Right lobe of liver (tissue), 6 donors: ENCODE data around the gene GGTLC3. TPM values are rescaled to one million over a fixed set of nuclear protein-coding genes. Genes with fewer than 3 reads are reported as not detected.
"Not testable (repeated sequence)": the region's sequence is repeated elsewhere in the genome, so short reads cannot be mapped to it uniquely, and the experiment has no call there.

Source experiments
- ATAC-seq, 4 donors: fragments of 200-7000 bp; cut with Tn5 transposase; one replicate each; pipeline ENCODE4 v1.9.1; 2020; ENCODE audit warnings: mild to moderate bottlenecking in 4 of 4, moderate library complexity in 4 of 4
- DNase-seq, 3 donors: peaks; one replicate each; pipeline ENCODE4 v3.0.0-alpha.2; 2020
- H3K27ac ChIP-seq, 3 donors: fragments of 200-600 bp; one replicate each; pipeline ENCODE4 v1.8.0; 2022
- H3K27me3 ChIP-seq, 2 donors: fragments of 200-600 bp; one replicate each; pipeline ENCODE4 v1.8.0; 2022
- H3K36me3 ChIP-seq, 4 donors: fragments of 200-600 bp; sonication (generic) in 1 of 4; one replicate each; pipeline versions ENCODE4 v1.5.1 to v1.8.0; 2017 to 2022; ENCODE audit warnings: control low read depth in 1 of 4
- H3K4me1 ChIP-seq, 4 donors: fragments of 200-600 bp; sonication (generic) in 1 of 4; one replicate each; pipeline versions ENCODE4 v1.5.1 to v1.8.0; 2017 to 2022; ENCODE audit warnings: control low read depth in 1 of 4
- H3K4me3 ChIP-seq, 3 donors: fragments of 200-600 bp; one replicate each; pipeline ENCODE4 v1.8.0; 2022
- H3K9me3 ChIP-seq, 4 donors: fragments of 200-600 bp; sonication (generic) in 1 of 4; one replicate each; pipeline versions ENCODE4 v1.5.1 to v1.8.0; 2017 to 2022; ENCODE audit warnings: control low read depth in 1 of 4
- WGBS: methylation state at CpG from one replicate; pipeline ENCODE4 v1.1.6; 2018; ENCODE audit warnings: low coverage, low lambda C conversion rate; ENCODE audit not compliant: insufficient coverage; ENCODE audit errors: missing lambda C conversion rate; 5-methylcytosine and 5-hydroxymethylcytosine counted together
- intact Hi-C, 2 donors: fragments of 100-400 bp; cut with DNase I; formaldehyde crosslinking; loops; one replicate each; pipeline versions ENCODE4 v1.11.2 to v1.14.1; 2022
- total RNA-seq, 6 experiments: library from RNA; depleted of rRNA in 2 of 6; stranded (reverse); fragments of >200 nt in 2 of 6; fragmentation: NEBNext Ultra II Directional in 3 of 6; extraction: Animal tissue kit (Norgen Biotek cat#: 25700) in 3 of 6; gene quantifications; one replicate each; pipeline versions ENCODE4 v1.1.0 to v1.2.4, GENCODE V29; 2016 to 2023
- donor health status: DM: no; HTN: yes; CAD: no.
- donor health status: DM: no; HTN: no; CAD: no.
- donor health status: DM: no; HTN: no; CAD: no.
- donor health status: DM: no; HTN: yes; CAD: no.
- donor health status: DM: no; HTN: yes; CAD: no.

GGTLC3 gene
- total RNA-seq, 6 experiments from 2014 or later, result not detected

GRCh38 chr22:18496227-18496626, 21.7 kb downstream of the GGTLC3 start:
- DNase-seq, H3K4me1 ChIP-seq, H3K36me3 ChIP-seq, H3K27me3 ChIP-seq, H3K9me3 ChIP-seq, H3K4me3 ChIP-seq, H3K27ac ChIP-seq, intact Hi-C loops, ATAC-seq: not testable (repeated sequence)
- WGBS, result no CpG with 5 or more reads among the region's 3 CpGs

Other genes starting within 250 kb of the GGTLC3 start
- gene TMEM191B, start 9.6 kb upstream of the GGTLC3 start, total RNA-seq, result 1 to 10 TPM in 1 of 6 experiments, under 1 TPM in 2, not detected in 3; 0.17 to 1.1 (median 0.88) TPM
- gene RIMBP3, start 93.8 kb upstream of the GGTLC3 start, total RNA-seq, result under 1 TPM in 3 of 6 experiments, not detected in 3; 0.04 to 0.18 (median 0.06) TPM